ENCODE measurements around the gene ACTN4. TPM values are rescaled to one million over a fixed set of nuclear protein-coding genes. Genes with fewer than 3 reads are reported as not detected.
"Not testable (repeated sequence)": the region's sequence is repeated elsewhere in the genome, so short reads cannot be mapped to it uniquely, and the experiment has no call there.

ACTN4 gene
- total and polyA plus RNA-seq, 2 of the 4 experiments (the other 2 are of a cell fraction) = 541 to 659 TPM

- H3K27me3 ChIP-seq (ENCODE audit: control insufficient read depth, insufficient read depth, low read length); H2BK15ac ChIP-seq (ENCODE audit: low read depth, low read length); DNase-seq; H3K4ac ChIP-seq (ENCODE audit: low read depth, low read length); H2BK20ac ChIP-seq (ENCODE audit: low read depth, low read length); H3K36me3 ChIP-seq (ENCODE audit: control insufficient read depth, insufficient read depth, low read length); CTCF ChIA-PET; H3K56ac ChIP-seq (ENCODE audit: extremely low read depth, insufficient read depth, low read length); BruUV-seq (replicated peaks); H4K20me1 ChIP-seq (ENCODE audit: insufficient read depth, low read length); dilution Hi-C loops (cut with HindIII; ENCODE audit: low sequenced_read_pairs, unreplicated experiment); in situ Hi-C loops (cut with MboI; ENCODE audit: low sequenced_read_pairs); H3K9me1 ChIP-seq (ENCODE audit: insufficient read depth, low read length); H2BK5ac ChIP-seq (ENCODE audit: low read depth, low read length, poor library complexity, severe bottlenecking); POLR2A ChIA-PET (ENCODE audit: unreplicated experiment); H3K9ac ChIP-seq (ENCODE audit: low read depth, low read length); H4K5ac ChIP-seq (ENCODE audit: low read depth, low read length); H3K4me3 ChIP-seq (ENCODE audit: insufficient read depth, low read depth, low read length); H3K18ac ChIP-seq (ENCODE audit: low read depth, low read length); H3K4me1 ChIP-seq (ENCODE audit: control insufficient read depth, insufficient read depth, low read length); H3K79me1 ChIP-seq (ENCODE audit: low read depth in 1 of 2, low read length in 2 of 2); H4K91ac ChIP-seq (ENCODE audit: insufficient read depth, low read depth, low read length); H2AK5ac ChIP-seq (ENCODE audit: low read depth, low read length); H2AK9ac ChIP-seq (replicated peaks; ENCODE audit: low read depth, low read length, poor library complexity); H3K14ac ChIP-seq (replicated peaks; ENCODE audit: low read depth, low read length); H4K8ac ChIP-seq (ENCODE audit: low read depth in 2 of 2, low read length in 2 of 2); ATAC-seq (ENCODE audit: low read depth); H3K23ac ChIP-seq (ENCODE audit: low read depth, low read length); H2BK120ac ChIP-seq (ENCODE audit: low read depth, low read length); H2AFZ ChIP-seq (replicated peaks; ENCODE audit: low read length, poor library complexity); H3K4me2 ChIP-seq (ENCODE audit: low read depth, low read length); intact Hi-C loops (cut with micrococcal nuclease); H3K9me3 ChIP-seq (ENCODE audit: control insufficient read depth, insufficient read depth, low read length); H3K27ac ChIP-seq (ENCODE audit: insufficient read depth, low read length): not testable (repeated sequence)
- WGBS, 2 experiments (ENCODE audit: extremely low coverage in 2 of 2, insufficient read length in 1 of 2) = no CpG with 5 or more reads among the region's 30 CpGs
These were observed 124.1 kb downstream of the ACTN4 start for GRCh38 chr19:38771569-38771968.

Measured in IMR-90 (cell line).